HEK293 (cell line): Measurements from ENCODE around the gene LEUTX.

Experiments used
- CTCF ChIA-PET: fragments of 350-600 bp; formaldehyde crosslinking; extraction: SDS; loops from one replicate; lab custom pipeline; 2021; ENCODE audit warnings: antibody characterized with exemption; lab: Yijun Ruan, JAX
- POLR2A ChIA-PET: fragments of 300-600 bp; formaldehyde crosslinking; extraction: SDS; loops from one replicate; lab custom pipeline; 2020; ENCODE audit warnings: antibody characterized with exemption, inconsistent platforms; lab: Yijun Ruan, JAX
- H3K27ac ChIP-seq: fragments of 200-500 bp; sonication (Bioruptor generic); 2 replicates; pipeline ENCODE4 v1.5.1; 2014; ENCODE audit warnings: low read depth, low read length, control low read depth, inconsistent platforms; ENCODE audit errors: extremely low read depth
- H3K36me3 ChIP-seq, 2 experiments: fragments of 200-500 bp in 1 of 2; sonication (Bioruptor generic) in 1 of 2; 1 replicate in 1 of 2; 2 replicates in 1 of 2; pipeline ENCODE4 v1.5.1; 2014 to 2017; ENCODE audit warnings: inconsistent platforms in 2 of 2, low read length in 2 of 2; ENCODE audit not compliant: control insufficient read depth in 2 of 2, insufficient read depth in 1 of 2
- H3K4me1 ChIP-seq: fragments of 200-500 bp; sonication (Bioruptor generic); 2 replicates; pipeline ENCODE4 v1.5.1; 2014; ENCODE audit warnings: mild to moderate bottlenecking, low read length, inconsistent platforms; ENCODE audit not compliant: control insufficient read depth, insufficient read depth
- H3K4me3 ChIP-seq: 2 replicates; pipeline ENCODE4 v1.5.1; 2011; ENCODE audit warnings: low read depth, mild to moderate bottlenecking, control low read depth, low read length, moderate library complexity
- H3K9me3 ChIP-seq: fragments of 200-500 bp; sonication (Bioruptor generic); 2 replicates; pipeline ENCODE4 v1.5.1; 2014; ENCODE audit warnings: low read depth, low read length, inconsistent platforms; ENCODE audit not compliant: control insufficient read depth, insufficient read depth
- GFI1B ChIP-seq: fragments of 450-650 bp; formaldehyde crosslinking; IDR thresholded peaks from 2 replicates; pipeline ENCODE4 v1.5.1; 2016; ENCODE audit warnings: missing biosample characterization, missing genetic modification characterization
- IKZF3 ChIP-seq: fragments of 450-650 bp; IDR thresholded peaks from 2 replicates; pipeline ENCODE4 v1.5.0; 2018; ENCODE audit warnings: missing biosample characterization, mild to moderate bottlenecking, missing genetic modification characterization, moderate library complexity
- KLF8 ChIP-seq: fragments of 450-650 bp; formaldehyde crosslinking; IDR thresholded peaks from 2 replicates; pipeline ENCODE4 v1.5.1; 2016; ENCODE audit warnings: missing biosample characterization, missing genetic modification characterization
- KLF9 ChIP-seq: fragments of 450-650 bp; formaldehyde crosslinking; IDR thresholded peaks from 2 replicates; pipeline ENCODE4 v1.5.1; 2016; ENCODE audit warnings: missing biosample characterization, missing genetic modification characterization, low read depth
- RBAK ChIP-seq: fragments of 450-650 bp; formaldehyde crosslinking; IDR thresholded peaks from 2 replicates; pipeline ENCODE4 v1.5.1; 2016; ENCODE audit warnings: missing biosample characterization, missing genetic modification characterization
- ZBTB17 ChIP-seq: fragments of 450-650 bp; formaldehyde crosslinking; IDR thresholded peaks from 2 replicates; pipeline ENCODE4 v1.5.1; 2016; ENCODE audit warnings: missing biosample characterization, missing genetic modification characterization
- ZBTB48 ChIP-seq: fragments of 450-650 bp; formaldehyde crosslinking; IDR thresholded peaks from 2 replicates; pipeline ENCODE4 v1.5.1; 2016; ENCODE audit warnings: missing biosample characterization, missing genetic modification characterization
- ZBTB7A ChIP-seq: fragments of 450-650 bp; formaldehyde crosslinking; IDR thresholded peaks from 2 replicates; pipeline ENCODE4 v1.5.1; 2016; ENCODE audit warnings: low read depth, missing biosample characterization, missing genetic modification characterization
- ZFP41 ChIP-seq: fragments of 450-650 bp; formaldehyde crosslinking; IDR thresholded peaks from 2 replicates; pipeline ENCODE4 v1.5.1; 2016; ENCODE audit warnings: missing biosample characterization, missing genetic modification characterization, borderline replicate concordance
- ZNF112 ChIP-seq: fragments of 450-650 bp; formaldehyde crosslinking; IDR thresholded peaks from 2 replicates; pipeline ENCODE4 v1.5.0; 2017; ENCODE audit warnings: missing biosample characterization, missing genetic modification characterization
- ZNF239 ChIP-seq: fragments of 450-650 bp; formaldehyde crosslinking; IDR thresholded peaks from 2 replicates; pipeline ENCODE4 v1.5.1; 2016; ENCODE audit warnings: missing biosample characterization, missing genetic modification characterization
- ZNF266 ChIP-seq: fragments of 450-650 bp; formaldehyde crosslinking; IDR thresholded peaks from 2 replicates; pipeline ENCODE4 v1.5.1; 2016; ENCODE audit warnings: missing biosample characterization, missing genetic modification characterization, low read depth
- ZNF274 ChIP-seq, 2 experiments: fragments of 200-500 bp in 1 of 2; fragments of 450-650 bp in 1 of 2; sonication (Bioruptor generic) in 1 of 2; formaldehyde crosslinking in 1 of 2; IDR thresholded peaks; 2 replicates each; pipeline versions ENCODE4 v1.5.1 to v1.6.1; 2014 to 2016; ENCODE audit warnings: borderline replicate concordance in 1 of 2, inconsistent platforms in 1 of 2, low read length in 1 of 2, missing biosample characterization in 1 of 2, missing genetic modification characterization in 1 of 2
- ZNF302 ChIP-seq: fragments of 450-650 bp; formaldehyde crosslinking; IDR thresholded peaks from 2 replicates; pipeline ENCODE4 v1.5.1; 2016; ENCODE audit warnings: missing biosample characterization, missing genetic modification characterization, low read depth
- ZNF416 ChIP-seq: fragments of 450-650 bp; formaldehyde crosslinking; IDR thresholded peaks from 2 replicates; pipeline ENCODE4 v1.5.1; 2016; ENCODE audit warnings: missing biosample characterization, missing genetic modification characterization
- ZNF473 ChIP-seq: fragments of 450-650 bp; formaldehyde crosslinking; IDR thresholded peaks from 2 replicates; pipeline ENCODE4 v1.5.1; 2017; ENCODE audit warnings: missing biosample characterization, missing genetic modification characterization
- ZNF548 ChIP-seq: fragments of 450-650 bp; formaldehyde crosslinking; IDR thresholded peaks from 2 replicates; pipeline ENCODE4 v1.5.1; 2016; ENCODE audit warnings: missing biosample characterization, missing genetic modification characterization
- ZNF555 ChIP-seq: fragments of 450-650 bp; formaldehyde crosslinking; conservative IDR thresholded peaks from 2 replicates; pipeline ENCODE4 v1.5.1; 2017; ENCODE audit warnings: missing biosample characterization, mild to moderate bottlenecking, missing genetic modification characterization, inconsistent platforms
- ZSCAN23 ChIP-seq: fragments of 450-650 bp; formaldehyde crosslinking; IDR thresholded peaks from 2 replicates; pipeline ENCODE4 v1.5.1; 2016; ENCODE audit warnings: missing biosample characterization, missing genetic modification characterization
- ZXDB ChIP-seq: fragments of 450-650 bp; formaldehyde crosslinking; IDR thresholded peaks from 2 replicates; pipeline ENCODE4 v1.5.1; 2016; ENCODE audit warnings: missing biosample characterization, missing genetic modification characterization
- TF ChIP-seq, protein P1 (sequence below): fragments of 450-650 bp; formaldehyde crosslinking; IDR thresholded peaks from 2 replicates; pipeline ENCODE4 v1.5.1; 2016; ENCODE audit warnings: missing biosample characterization, missing genetic modification characterization
- TF ChIP-seq, protein P2 (sequence below): fragments of 450-650 bp; formaldehyde crosslinking; IDR thresholded peaks from 2 replicates; pipeline ENCODE4 v1.5.1; 2016; ENCODE audit warnings: missing biosample characterization, missing genetic modification characterization
- TF ChIP-seq, protein P3 (sequence below): fragments of 450-650 bp; formaldehyde crosslinking; IDR thresholded peaks from 2 replicates; pipeline ENCODE4 v1.5.1; 2017; ENCODE audit warnings: missing biosample characterization, missing genetic modification characterization
- TF ChIP-seq, protein P4 (sequence below): fragments of 450-650 bp; formaldehyde crosslinking; IDR thresholded peaks from 2 replicates; pipeline ENCODE4 v1.5.1; 2016; ENCODE audit warnings: missing biosample characterization, missing genetic modification characterization
- TF ChIP-seq, protein P5 (sequence below): fragments of 450-650 bp; formaldehyde crosslinking; IDR thresholded peaks from 2 replicates; pipeline ENCODE4 v1.5.1; 2017; ENCODE audit warnings: missing biosample characterization, missing genetic modification characterization

LEUTX gene

DNA sequence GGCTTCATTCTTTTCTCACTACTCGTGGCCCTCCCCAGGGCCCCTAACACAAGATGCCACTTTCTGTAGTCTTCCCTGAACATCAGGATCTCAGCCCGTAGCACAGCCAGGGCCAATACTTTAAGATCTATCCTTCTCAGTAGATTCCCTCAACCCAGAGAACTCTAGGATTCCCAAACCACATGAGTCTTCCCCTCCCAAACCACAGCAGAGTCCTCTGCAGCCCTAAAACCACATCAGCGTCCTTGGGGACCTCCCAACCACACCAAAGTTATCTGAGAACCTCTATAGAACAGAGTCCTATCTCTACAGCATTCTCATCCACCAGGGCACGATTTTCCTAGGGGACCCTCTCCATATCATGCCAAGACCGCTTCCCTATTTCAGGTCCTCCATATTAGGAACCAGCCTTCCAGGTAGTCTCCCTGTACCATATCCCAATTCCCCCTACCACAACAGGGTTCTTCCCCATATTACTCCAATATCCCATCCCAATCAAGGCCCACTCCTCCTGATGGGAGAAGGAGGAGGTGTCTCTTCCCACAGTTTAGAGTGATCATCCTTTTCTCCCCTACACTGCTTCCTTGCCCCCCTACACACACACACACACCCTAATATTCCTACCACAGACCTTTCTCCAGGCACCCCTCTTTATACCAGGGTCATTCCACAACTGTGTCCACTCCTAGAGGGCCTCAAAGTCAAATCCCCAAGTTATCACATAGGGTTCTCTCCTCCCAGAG lies 53.9 kb downstream of the LEUTX start:
- Histone ChIP-seq H3K4me3 (peak overlapping the region; percentile 64), H3K27ac (peak overlapping the region; percentile 95), H3K9me3 (no peaks in the 10 kb centered on the region), H3K4me1 (peaks cover 18% of the 10 kb centered on the region), H3K36me3 (peaks cover 79 to 80% of the 10 kb centered on the region in 2 experiments)
- POLR2A ChIA-PET: interaction anchor here (1.1 to 2.2 kb wide), 4 partner anchors 8 to 28 kb away, joined by 4 to 124 read pairs (median 18); partner anchors contain the start of gene FBL
- CTCF ChIA-PET: interaction anchor here (2.1 to 2.2 kb wide), 3 partner anchors 12 to 138 kb away, joined by 6 to 63 read pairs (median 16); partner anchors contain the start of genes FBL and PSMC4
- no peak for TF ChIP-seq ZXDB
- TF ChIP-seq ZBTB7A (tag by site-specific recombination): peak; percentile 16; the same call in 1 of the 2 replicates
- TF ChIP-seq GFI1B: 0 out of 2 replicates have a peak, but pooled peaks have one; percentile 9
- TF ChIP-seq ZNF548: no peak
- TF ChIP-seq, protein P1, sequence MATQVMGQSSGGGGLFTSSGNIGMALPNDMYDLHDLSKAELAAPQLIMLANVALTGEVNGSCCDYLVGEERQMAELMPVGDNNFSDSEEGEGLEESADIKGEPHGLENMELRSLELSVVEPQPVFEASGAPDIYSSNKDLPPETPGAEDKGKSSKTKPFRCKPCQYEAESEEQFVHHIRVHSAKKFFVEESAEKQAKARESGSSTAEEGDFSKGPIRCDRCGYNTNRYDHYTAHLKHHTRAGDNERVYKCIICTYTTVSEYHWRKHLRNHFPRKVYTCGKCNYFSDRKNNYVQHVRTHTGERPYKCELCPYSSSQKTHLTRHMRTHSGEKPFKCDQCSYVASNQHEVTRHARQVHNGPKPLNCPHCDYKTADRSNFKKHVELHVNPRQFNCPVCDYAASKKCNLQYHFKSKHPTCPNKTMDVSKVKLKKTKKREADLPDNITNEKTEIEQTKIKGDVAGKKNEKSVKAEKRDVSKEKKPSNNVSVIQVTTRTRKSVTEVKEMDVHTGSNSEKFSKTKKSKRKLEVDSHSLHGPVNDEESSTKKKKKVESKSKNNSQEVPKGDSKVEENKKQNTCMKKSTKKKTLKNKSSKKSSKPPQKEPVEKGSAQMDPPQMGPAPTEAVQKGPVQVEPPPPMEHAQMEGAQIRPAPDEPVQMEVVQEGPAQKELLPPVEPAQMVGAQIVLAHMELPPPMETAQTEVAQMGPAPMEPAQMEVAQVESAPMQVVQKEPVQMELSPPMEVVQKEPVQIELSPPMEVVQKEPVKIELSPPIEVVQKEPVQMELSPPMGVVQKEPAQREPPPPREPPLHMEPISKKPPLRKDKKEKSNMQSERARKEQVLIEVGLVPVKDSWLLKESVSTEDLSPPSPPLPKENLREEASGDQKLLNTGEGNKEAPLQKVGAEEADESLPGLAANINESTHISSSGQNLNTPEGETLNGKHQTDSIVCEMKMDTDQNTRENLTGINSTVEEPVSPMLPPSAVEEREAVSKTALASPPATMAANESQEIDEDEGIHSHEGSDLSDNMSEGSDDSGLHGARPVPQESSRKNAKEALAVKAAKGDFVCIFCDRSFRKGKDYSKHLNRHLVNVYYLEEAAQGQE (tag by site-specific recombination): no peak
- no peak for TF ChIP-seq ZNF239 (tag by site-specific recombination)
- TF ChIP-seq ZNF555 (tag by site-specific recombination): no peak
- peak; percentile 43; the same call in 1 of the 2 replicates for TF ChIP-seq RBAK (tag by site-specific recombination)
- TF ChIP-seq ZNF302 (tag by site-specific recombination): no peak
- TF ChIP-seq ZNF416 (tag by site-specific recombination): no peak
- TF ChIP-seq ZSCAN23 (tag by site-specific recombination): no peak
- no peak for TF ChIP-seq ZFP41 (tag by site-specific recombination)
- TF ChIP-seq ZNF473 (tag by site-specific recombination): 0 out of 2 replicates have a peak, but pooled peaks have one; percentile 37
- TF ChIP-seq, protein P2, sequence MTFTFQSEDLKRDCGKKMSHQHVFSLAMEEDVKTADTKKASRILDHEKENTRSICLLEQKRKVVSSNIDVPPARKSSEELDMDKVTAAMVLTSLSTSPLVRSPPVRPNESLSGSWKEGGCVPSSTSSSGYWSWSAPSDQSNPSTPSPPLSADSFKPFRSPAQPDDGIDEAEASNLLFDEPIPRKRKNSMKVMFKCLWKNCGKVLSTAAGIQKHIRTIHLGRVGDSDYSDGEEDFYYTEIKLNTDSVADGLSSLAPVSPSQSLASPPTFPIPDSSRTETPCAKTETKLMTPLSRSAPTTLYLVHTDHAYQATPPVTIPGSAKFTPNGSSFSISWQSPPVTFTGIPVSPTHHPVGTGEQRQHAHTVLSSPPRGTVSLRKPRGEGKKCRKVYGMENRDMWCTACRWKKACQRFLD (tag by site-specific recombination): no peak
- no peak for TF ChIP-seq ZBTB17
- peak; percentile 22; the same call in 1 of the 2 replicates for TF ChIP-seq IKZF3 (tag by site-specific recombination)
- no peak for TF ChIP-seq ZNF274 (IDR thresholded peaks at IDR 0.05; ENCODE audit: low read length)
- TF ChIP-seq ZNF274 (tag by site-specific recombination; IDR thresholded peaks at IDR 0.05; ENCODE audit: borderline replicate concordance): no peak
- TF ChIP-seq KLF8 (tag by site-specific recombination): no peak
- TF ChIP-seq, protein P3, sequence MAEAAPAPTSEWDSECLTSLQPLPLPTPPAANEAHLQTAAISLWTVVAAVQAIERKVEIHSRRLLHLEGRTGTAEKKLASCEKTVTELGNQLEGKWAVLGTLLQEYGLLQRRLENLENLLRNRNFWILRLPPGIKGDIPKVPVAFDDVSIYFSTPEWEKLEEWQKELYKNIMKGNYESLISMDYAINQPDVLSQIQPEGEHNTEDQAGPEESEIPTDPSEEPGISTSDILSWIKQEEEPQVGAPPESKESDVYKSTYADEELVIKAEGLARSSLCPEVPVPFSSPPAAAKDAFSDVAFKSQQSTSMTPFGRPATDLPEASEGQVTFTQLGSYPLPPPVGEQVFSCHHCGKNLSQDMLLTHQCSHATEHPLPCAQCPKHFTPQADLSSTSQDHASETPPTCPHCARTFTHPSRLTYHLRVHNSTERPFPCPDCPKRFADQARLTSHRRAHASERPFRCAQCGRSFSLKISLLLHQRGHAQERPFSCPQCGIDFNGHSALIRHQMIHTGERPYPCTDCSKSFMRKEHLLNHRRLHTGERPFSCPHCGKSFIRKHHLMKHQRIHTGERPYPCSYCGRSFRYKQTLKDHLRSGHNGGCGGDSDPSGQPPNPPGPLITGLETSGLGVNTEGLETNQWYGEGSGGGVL: no peak
- no peak for TF ChIP-seq KLF9
- 0 out of 2 replicates have a peak, but pooled peaks have one; percentile 38 for TF ChIP-seq ZBTB48 (tag by site-specific recombination)
- peak; percentile 32; the same call in 1 of the 2 replicates for TF ChIP-seq ZNF266 (tag by site-specific recombination)
- TF ChIP-seq, protein P4, sequence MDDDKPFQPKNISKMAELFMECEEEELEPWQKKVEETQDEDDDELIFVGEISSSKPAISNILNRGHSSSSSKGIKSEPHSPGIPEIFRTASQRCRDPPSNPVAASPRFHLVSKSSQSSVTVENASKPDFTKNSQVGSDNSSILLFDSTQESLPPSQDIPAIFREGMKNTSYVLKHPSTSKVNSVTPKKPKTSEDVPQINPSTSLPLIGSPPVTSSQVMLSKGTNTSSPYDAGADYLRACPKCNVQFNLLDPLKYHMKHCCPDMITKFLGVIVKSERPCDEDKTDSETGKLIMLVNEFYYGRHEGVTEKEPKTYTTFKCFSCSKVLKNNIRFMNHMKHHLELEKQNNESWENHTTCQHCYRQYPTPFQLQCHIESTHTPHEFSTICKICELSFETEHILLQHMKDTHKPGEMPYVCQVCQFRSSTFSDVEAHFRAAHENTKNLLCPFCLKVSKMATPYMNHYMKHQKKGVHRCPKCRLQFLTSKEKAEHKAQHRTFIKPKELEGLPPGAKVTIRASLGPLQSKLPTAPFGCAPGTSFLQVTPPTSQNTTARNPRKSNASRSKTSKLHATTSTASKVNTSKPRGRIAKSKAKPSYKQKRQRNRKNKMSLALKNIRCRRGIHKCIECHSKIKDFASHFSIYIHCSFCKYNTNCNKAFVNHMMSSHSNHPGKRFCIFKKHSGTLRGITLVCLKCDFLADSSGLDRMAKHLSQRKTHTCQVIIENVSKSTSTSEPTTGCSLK (tag by site-specific recombination): 0 out of 2 replicates have a peak, but pooled peaks have one; percentile 18
- no peak for TF ChIP-seq ZNF112 (tag by site-specific recombination)
- TF ChIP-seq, protein P5, sequence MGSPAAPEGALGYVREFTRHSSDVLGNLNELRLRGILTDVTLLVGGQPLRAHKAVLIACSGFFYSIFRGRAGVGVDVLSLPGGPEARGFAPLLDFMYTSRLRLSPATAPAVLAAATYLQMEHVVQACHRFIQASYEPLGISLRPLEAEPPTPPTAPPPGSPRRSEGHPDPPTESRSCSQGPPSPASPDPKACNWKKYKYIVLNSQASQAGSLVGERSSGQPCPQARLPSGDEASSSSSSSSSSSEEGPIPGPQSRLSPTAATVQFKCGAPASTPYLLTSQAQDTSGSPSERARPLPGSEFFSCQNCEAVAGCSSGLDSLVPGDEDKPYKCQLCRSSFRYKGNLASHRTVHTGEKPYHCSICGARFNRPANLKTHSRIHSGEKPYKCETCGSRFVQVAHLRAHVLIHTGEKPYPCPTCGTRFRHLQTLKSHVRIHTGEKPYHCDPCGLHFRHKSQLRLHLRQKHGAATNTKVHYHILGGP (tag by site-specific recombination): no peak
